Activated naive CD4-positive, alpha-beta T cell treated with anti-CD3 and anti-CD28 coated beads, Interleukin-2, amount 50 U/mL, for 24 hours (primary cell): ENCODE measurements around the gene MYL2.
"Not testable (repeated sequence)": the region's sequence is repeated elsewhere in the genome, so short reads cannot be mapped to it uniquely, and the experiment has no call there.

Experiments used
- H3K27ac Mint-ChIP-seq: one replicate; pipeline ENCODE4 v1.8.0; 2021; ENCODE audit warnings: mild to moderate bottlenecking, mixed read lengths
- H3K27me3 Mint-ChIP-seq: one replicate; pipeline ENCODE4 v1.8.0; 2021; ENCODE audit warnings: mixed read lengths
- H3K36me3 Mint-ChIP-seq: one replicate; pipeline ENCODE4 v1.8.0; 2021; ENCODE audit warnings: mixed read lengths
- H3K4me1 Mint-ChIP-seq: one replicate; pipeline ENCODE4 v1.8.0; 2021; ENCODE audit warnings: mixed read lengths
- H3K4me3 Mint-ChIP-seq: one replicate; pipeline ENCODE4 v1.8.0; 2021; ENCODE audit warnings: mild to moderate bottlenecking, mixed read lengths
- H3K9me3 Mint-ChIP-seq: one replicate; pipeline ENCODE4 v1.8.0; 2021; ENCODE audit warnings: mixed read lengths

The MYL2 gene, protein sequence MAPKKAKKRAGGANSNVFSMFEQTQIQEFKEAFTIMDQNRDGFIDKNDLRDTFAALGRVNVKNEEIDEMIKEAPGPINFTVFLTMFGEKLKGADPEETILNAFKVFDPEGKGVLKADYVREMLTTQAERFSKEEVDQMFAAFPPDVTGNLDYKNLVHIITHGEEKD

DNA sequence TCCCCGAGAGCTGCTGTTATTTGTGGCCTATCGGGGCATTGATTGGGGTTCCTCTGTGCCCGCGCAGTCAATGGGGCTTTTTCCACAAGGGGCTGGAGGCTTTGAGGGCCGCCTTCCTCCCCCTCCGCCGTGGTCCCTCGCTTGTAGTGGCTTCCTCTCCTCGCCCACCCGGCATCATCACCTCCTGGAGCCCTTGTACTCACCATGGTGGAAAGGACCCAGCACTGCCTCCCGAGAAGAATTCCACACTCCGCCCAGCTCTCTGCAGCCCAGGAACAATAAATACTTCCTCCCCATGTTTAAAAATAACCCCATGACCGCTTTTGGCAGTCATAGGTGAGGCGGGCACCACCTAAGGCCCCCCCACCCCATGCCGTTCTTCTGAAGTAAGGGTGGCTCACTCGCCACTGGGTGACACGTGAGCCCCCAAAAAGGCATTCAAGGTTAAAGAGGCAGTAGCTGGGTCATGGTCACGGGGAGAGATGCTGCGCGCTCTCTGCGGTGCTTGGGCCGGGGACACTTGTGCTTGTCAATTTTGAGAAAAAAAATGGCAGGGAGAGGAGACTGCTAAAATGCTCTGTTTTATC is at the start of gene MYL2:
Gene MYL2, minus strand, starts transcription at position 256 of the 587 bp plus-strand sequence. Its CDS starts 50 bp downstream, at position 206.
- Mint-ChIP-seq H3K4me3 (no peak within 1 kb of the TSS), H3K9me3 (no peaks in the 10 kb centered on the region), H3K4me1 (no peaks in the 10 kb centered on the region), H3K27ac (peak within 1 kb of the TSS; percentile 53), H3K36me3 (no peaks in the 10 kb centered on the region), H3K27me3 (no peaks in the 10 kb centered on the region)

DNA sequence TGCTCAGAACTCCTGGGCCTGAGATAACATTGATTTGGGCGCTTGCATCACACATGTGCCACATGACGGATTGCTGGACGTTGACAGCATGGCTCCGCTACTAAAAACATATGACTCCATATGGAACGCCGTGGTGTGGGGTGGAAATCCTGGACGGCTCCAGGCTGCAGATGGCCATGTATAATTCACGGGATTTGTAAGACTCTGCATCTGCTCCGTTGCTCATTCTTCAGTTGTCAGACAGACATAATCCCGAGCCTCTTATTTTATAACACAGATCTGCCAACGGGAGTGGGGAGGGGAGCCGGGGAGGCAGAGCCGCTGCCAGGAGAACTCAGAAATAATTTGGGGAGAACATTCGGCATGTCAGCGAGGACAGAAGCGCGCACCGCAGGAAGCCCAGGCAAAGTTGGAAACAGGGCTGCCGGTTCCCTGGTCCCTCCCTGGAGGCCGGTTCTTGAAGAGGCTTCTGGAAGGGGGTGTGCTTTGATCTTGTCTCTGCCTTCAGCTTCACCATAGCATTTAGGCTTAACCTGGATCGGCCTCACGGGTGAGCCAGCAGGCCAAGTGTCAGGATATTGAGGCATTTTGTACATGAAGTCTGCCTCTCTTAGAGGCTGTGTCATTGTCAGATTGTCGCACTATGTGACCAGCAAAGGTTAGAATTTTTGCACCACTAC is 45.8 kb upstream of the MYL2 start:
- Mint-ChIP-seq H3K4me3 (no peak overlapping the region), H3K36me3 (no peaks in the 10 kb centered on the region), H3K27ac (no peak overlapping the region), H3K4me1 (no peaks in the 10 kb centered on the region), H3K9me3 (peaks cover 5% of the 10 kb centered on the region), H3K27me3 (peaks cover 2% of the 10 kb centered on the region)

DNA sequence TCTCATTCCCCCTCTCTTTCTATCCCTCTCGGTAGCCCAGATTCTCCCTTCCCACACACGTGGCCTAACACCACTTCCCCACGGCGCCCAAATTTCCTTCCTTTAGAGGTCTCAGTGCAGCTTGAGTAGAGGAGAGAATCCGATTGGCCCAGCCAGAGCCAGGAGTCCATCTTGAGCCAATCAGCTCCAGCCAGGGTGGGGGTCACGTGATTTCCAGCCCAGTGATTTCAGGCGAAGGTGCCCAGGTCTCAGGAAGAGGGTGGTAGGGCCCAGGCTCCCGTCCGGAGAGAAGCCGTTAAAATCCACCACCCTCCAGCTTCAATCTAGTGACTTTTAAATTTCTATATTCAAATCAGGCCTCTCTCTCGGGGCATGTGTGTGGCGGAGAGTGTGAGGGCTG is 45.2 kb upstream of the MYL2 start:
- H3K4me3 Mint-ChIP-seq: no peak overlapping the region
- H3K27ac Mint-ChIP-seq: no peak overlapping the region
- no peaks in the 10 kb centered on the region for H3K36me3 Mint-ChIP-seq
- H3K9me3 Mint-ChIP-seq: peaks cover 5% of the 10 kb centered on the region
- H3K27me3 Mint-ChIP-seq: peaks cover 2% of the 10 kb centered on the region
- no peaks in the 10 kb centered on the region for H3K4me1 Mint-ChIP-seq

DNA sequence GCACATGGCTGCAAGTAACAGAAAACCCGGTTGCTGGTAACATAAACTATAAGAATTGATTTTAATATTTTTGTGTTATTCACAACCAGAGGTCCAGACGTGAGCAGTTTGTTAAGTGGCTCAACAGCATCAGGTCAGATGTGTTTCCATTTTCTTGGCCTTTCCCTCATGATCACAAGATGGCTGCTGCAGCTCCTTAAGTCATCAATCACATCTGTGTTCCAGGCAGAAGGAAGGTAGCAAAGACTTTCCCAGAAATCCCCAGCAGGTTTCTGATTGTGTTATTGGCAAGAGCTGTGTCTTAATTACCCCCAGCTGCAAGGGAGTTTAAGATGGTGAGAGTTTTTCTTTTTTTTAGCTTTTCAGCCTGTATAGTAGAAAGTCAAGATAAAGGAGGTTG is 40.4 kb upstream of the MYL2 start:
- peaks cover 4% of the 10 kb centered on the region for H3K27me3 Mint-ChIP-seq
- H3K4me3 Mint-ChIP-seq: no peak overlapping the region
- H3K9me3 Mint-ChIP-seq: peaks cover 5% of the 10 kb centered on the region
- no peaks in the 10 kb centered on the region for H3K36me3 Mint-ChIP-seq
- H3K27ac Mint-ChIP-seq: no peak overlapping the region
- H3K4me1 Mint-ChIP-seq: no peaks in the 10 kb centered on the region

GRCh38 chr12:110957652-110958051 is 37.3 kb upstream of the MYL2 start:
- Mint-ChIP-seq H3K36me3 (no peaks in the 10 kb centered on the region), H3K27me3 (peaks cover 9% of the 10 kb centered on the region), H3K27ac (no peak overlapping the region), H3K4me3 (no peak overlapping the region), H3K9me3 (peaks cover 5% of the 10 kb centered on the region), H3K4me1 (no peaks in the 10 kb centered on the region)

DNA sequence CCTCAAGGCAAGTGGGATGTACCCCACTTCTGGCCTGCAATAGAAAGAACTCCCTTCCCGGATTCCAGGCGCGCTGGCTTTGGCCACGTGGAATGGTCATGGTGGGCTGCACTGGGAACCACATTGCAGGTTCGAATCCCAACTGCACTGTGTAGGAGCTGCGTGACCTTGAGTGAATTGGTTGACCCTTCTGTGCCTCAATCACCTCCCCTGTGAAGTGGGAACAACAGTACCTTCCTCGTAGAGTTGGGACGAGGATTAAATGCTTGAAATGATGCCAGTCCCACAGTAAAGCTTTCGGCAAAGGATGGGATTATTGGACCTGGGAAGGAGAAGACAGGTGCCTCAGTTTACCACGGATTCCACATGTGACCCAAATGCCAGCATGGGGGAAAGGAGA is 36.8 kb upstream of the MYL2 start:
- Mint-ChIP-seq H3K27ac (no peak overlapping the region), H3K4me3 (no peak overlapping the region), H3K4me1 (no peaks in the 10 kb centered on the region), H3K9me3 (peaks cover 1% of the 10 kb centered on the region), H3K36me3 (no peaks in the 10 kb centered on the region), H3K27me3 (peaks cover 8% of the 10 kb centered on the region)

- not testable (repeated sequence) for H3K27me3 Mint-ChIP-seq, H3K4me1 Mint-ChIP-seq, H3K27ac Mint-ChIP-seq, H3K36me3 Mint-ChIP-seq, H3K4me3 Mint-ChIP-seq
- H3K9me3 Mint-ChIP-seq: peaks cover 17% of the 10 kb centered on the region
These were observed 30.5 kb upstream of the MYL2 start for GRCh38 chr12:110950867-110951266.

DNA sequence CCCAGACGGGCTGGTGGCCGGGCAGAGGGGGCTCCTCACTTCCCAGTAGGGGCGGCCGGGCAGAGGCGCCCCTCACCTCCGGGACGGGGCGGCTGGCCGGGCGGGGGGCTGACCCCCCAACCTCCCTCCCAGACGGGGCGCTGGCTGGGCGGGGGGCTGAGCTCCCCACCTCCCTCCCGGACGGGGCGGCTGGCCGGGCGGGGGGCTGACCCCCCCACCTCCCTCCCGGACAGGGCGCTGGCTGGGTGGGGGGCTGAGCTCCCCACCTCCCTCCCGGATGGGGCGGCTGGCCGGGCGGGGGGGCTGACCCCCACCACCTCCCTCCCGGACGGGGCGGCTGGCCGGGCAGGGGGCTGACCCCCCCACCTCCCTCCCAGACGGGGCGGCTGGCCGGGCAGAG is 30.1 kb upstream of the MYL2 start:
- H3K36me3 Mint-ChIP-seq, H3K4me1 Mint-ChIP-seq, H3K27me3 Mint-ChIP-seq, H3K4me3 Mint-ChIP-seq, H3K27ac Mint-ChIP-seq: not testable (repeated sequence)
- peaks cover 21% of the 10 kb centered on the region for H3K9me3 Mint-ChIP-seq

DNA sequence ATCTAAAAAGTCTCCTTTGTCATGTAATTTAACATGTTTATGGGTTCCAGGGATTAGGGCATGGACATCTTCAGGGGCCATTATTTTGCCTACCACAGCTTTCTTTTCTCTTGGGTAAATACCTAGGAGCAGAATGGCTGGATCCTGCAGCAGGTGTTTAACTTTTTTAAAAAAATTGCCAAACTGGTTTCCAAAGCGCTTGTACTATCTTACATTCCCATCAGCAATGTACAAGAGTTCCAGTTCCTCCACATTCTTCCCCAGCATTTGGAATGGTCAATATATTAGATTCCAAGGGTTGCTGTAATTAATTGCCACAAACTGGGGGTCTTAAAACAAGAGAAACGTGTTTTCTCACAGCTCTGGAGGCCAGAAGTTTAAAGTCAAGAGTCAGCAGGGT is 27.7 kb upstream of the MYL2 start:
- no peak overlapping the region for H3K4me3 Mint-ChIP-seq
- no peak overlapping the region for H3K27ac Mint-ChIP-seq
- H3K4me1 Mint-ChIP-seq: no peaks in the 10 kb centered on the region
- H3K9me3 Mint-ChIP-seq: peaks cover 29% of the 10 kb centered on the region
- H3K36me3 Mint-ChIP-seq: peaks cover 5% of the 10 kb centered on the region
- H3K27me3 Mint-ChIP-seq: no peaks in the 10 kb centered on the region

- Mint-ChIP-seq H3K27me3 (no peaks in the 10 kb centered on the region), H3K36me3 (peaks cover 5% of the 10 kb centered on the region), H3K9me3 (peaks cover 29% of the 10 kb centered on the region), H3K27ac (no peak overlapping the region), H3K4me3 (no peak overlapping the region), H3K4me1 (no peaks in the 10 kb centered on the region)
These were observed 23.0 kb upstream of the MYL2 start for GRCh38 chr12:110943373-110943772.

- Mint-ChIP-seq H3K9me3 (peaks cover 17% of the 10 kb centered on the region), H3K4me3 (no peak overlapping the region), H3K27ac (no peak overlapping the region), H3K4me1 (peaks cover 6% of the 10 kb centered on the region), H3K36me3 (peaks cover 2% of the 10 kb centered on the region), H3K27me3 (peaks cover 7% of the 10 kb centered on the region)
These were observed 21.0 kb upstream of the MYL2 start for GRCh38 chr12:110941391-110941790.

DNA sequence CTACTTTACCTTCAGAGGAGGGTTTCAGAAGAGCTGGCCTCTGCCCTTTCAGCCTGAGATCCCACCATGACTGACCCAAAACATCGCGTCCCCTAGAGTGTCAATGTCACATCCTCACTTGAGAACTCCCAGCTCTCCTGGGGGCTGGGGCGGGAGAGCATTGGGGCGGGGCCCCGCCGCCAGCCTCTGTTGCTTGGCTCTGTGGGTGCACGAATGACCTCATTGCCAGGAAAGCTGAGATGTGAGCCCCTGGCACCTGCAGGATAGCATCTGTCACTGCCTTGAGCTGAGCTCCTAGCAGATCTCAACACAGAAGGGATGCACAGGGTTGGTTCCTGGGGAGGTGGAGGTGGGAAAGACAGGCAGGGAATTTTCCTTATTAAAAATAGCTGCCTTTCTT is 20.6 kb upstream of the MYL2 start:
- Mint-ChIP-seq H3K4me3 (no peak overlapping the region), H3K27ac (no peak overlapping the region), H3K36me3 (peaks cover under 1% of the 10 kb centered on the region), H3K9me3 (peaks cover 12% of the 10 kb centered on the region), H3K27me3 (peaks cover 7% of the 10 kb centered on the region), H3K4me1 (peaks cover 6% of the 10 kb centered on the region)

GRCh38 chr12:110940296-110940695 is 19.9 kb upstream of the MYL2 start:
- Mint-ChIP-seq H3K9me3 (peaks cover 6% of the 10 kb centered on the region), H3K27ac (no peak overlapping the region), H3K36me3 (no peaks in the 10 kb centered on the region), H3K4me1 (peaks cover 6% of the 10 kb centered on the region), H3K27me3 (peaks cover 7% of the 10 kb centered on the region), H3K4me3 (no peak overlapping the region)

GRCh38 chr12:110937104-110937641 is 16.8 kb upstream of the MYL2 start:
- Mint-ChIP-seq H3K9me3 (no peaks in the 10 kb centered on the region), H3K36me3 (no peaks in the 10 kb centered on the region), H3K27me3 (peaks cover 7% of the 10 kb centered on the region), H3K27ac (no peak overlapping the region), H3K4me1 (peaks cover 6% of the 10 kb centered on the region), H3K4me3 (no peak overlapping the region)

DNA sequence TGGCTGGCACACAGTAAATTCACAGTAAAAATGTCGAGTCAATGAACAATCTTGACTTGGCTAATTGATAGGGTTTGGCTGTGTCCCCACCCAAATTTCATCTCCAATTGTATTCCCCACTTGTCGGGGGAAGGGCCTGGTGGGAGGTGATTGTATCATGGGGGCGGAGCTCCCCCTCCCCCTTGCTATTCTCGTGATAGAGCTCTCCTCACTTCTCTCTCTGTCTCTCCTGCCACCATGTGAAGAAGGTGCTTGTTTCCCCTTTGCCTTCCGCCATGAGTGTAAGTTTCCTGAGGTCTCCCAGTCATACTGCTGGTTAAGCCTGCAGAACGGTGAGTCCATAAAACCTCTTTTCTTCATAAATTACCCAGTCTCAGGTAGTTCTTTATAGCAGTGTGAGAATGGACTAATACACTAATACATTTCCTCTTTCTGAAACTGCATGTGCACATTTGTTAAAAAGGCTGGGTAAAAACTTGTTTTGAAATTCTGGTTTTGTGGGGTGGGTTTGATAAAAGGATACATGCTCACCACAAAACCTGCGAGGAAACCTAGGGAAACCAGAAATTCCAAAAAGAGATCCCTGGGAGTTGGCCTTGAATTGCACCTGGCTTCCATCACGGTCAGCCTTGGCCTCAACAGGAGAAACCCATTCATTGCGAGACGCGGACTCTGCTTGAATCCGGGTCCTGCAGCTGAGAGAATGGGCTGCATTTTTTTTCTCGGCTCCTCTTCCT is 16.2 kb upstream of the MYL2 start:
- Mint-ChIP-seq H3K36me3 (no peaks in the 10 kb centered on the region), H3K4me3 (no peak overlapping the region), H3K27me3 (peaks cover 7% of the 10 kb centered on the region), H3K9me3 (no peaks in the 10 kb centered on the region), H3K4me1 (peaks cover 6% of the 10 kb centered on the region), H3K27ac (no peak overlapping the region)

GRCh38 chr12:110935588-110935987 is 15.2 kb upstream of the MYL2 start:
- Mint-ChIP-seq H3K4me3 (no peak overlapping the region), H3K36me3 (no peaks in the 10 kb centered on the region), H3K4me1 (peaks cover 6% of the 10 kb centered on the region), H3K27ac (no peak overlapping the region), H3K9me3 (no peaks in the 10 kb centered on the region), H3K27me3 (peaks cover 7% of the 10 kb centered on the region)
